ENCODE results near the gene CHD6.

Gene CHD6

DNA sequence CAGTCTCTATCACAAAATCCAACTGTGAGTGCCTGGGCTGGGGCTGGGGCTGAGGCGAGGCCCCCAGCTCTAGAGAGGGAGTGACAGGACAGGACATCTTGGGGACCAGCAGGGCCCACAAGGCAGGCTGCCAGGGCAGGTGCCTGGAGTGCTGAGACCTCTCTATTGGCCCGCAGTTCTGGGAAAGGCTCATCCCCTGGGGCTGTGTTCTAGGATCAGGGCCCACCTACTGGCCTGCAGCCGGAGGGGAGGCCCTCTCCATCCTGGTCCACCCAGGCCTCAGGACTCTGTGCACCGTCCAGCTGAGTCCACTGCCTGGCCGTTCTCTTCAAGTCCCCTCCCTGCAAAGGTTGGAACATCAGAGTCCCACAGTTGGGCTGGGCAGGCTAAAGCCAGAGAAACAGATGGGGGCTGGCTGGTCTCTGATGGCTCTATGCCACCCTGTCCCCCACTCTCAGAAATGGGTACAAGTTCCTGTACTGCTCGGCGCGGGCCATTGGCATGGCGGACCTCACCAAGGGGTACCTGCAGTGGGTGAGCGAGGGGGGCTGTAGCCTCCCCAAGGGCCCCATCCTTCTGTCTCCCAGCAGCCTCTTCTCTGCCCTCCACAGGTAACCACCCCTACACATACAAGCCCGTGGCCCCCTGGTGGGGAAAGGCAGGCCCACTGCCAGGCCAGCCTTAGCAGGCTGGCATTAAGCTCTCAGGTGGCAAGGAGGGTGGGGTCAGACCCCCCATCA lies 260.6 kb downstream of the CHD6 start:
- no peak for DNase-seq (ENCODE audit: low read depth in 1 of 2, low spot score in 1 of 2)
- no peaks in the 10 kb centered on the region for H3K27me3 ChIP-seq (ENCODE audit: insufficient read depth, poor library complexity, severe bottlenecking)

DNA sequence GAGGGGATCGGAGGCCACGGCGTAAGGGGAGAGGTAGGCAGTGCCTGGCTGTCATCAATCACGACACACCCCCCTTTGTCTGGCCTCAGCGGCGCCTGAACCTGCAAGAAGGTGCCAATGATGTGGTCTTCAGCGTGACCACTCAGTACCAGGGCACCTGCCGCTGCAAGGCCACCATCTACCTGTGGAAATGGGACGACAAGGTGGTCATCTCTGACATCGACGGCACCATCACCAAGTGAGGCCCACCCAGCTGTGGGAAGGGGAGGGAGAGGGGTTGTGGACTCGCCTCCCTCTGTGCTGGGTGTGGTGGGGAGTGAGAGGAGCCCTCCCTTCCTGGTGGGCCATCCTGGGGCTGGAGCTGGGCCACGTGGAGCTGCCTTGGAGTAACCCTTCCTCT lies 261.2 kb downstream of the CHD6 start:
- no peak for DNase-seq (ENCODE audit: low read depth in 1 of 2, low spot score in 1 of 2)
- Histone ChIP-seq H3K27ac (replicated peaks) (no peak overlapping the region), H3K27me3 (ENCODE audit: insufficient read depth, poor library complexity, severe bottlenecking) (no peaks in the 10 kb centered on the region), H3K4me3 (replicated peaks; ENCODE audit: insufficient read depth, low read length) (no peak overlapping the region)
- no peak for TF ChIP-seq GABPA (IDR thresholded peaks at IDR 0.05; ENCODE audit: low read depth)
- TF ChIP-seq, protein P1, sequence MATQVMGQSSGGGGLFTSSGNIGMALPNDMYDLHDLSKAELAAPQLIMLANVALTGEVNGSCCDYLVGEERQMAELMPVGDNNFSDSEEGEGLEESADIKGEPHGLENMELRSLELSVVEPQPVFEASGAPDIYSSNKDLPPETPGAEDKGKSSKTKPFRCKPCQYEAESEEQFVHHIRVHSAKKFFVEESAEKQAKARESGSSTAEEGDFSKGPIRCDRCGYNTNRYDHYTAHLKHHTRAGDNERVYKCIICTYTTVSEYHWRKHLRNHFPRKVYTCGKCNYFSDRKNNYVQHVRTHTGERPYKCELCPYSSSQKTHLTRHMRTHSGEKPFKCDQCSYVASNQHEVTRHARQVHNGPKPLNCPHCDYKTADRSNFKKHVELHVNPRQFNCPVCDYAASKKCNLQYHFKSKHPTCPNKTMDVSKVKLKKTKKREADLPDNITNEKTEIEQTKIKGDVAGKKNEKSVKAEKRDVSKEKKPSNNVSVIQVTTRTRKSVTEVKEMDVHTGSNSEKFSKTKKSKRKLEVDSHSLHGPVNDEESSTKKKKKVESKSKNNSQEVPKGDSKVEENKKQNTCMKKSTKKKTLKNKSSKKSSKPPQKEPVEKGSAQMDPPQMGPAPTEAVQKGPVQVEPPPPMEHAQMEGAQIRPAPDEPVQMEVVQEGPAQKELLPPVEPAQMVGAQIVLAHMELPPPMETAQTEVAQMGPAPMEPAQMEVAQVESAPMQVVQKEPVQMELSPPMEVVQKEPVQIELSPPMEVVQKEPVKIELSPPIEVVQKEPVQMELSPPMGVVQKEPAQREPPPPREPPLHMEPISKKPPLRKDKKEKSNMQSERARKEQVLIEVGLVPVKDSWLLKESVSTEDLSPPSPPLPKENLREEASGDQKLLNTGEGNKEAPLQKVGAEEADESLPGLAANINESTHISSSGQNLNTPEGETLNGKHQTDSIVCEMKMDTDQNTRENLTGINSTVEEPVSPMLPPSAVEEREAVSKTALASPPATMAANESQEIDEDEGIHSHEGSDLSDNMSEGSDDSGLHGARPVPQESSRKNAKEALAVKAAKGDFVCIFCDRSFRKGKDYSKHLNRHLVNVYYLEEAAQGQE (IDR thresholded peaks at IDR 0.05; ENCODE audit: insufficient replicate concordance, low read depth), result no peak
- TF ChIP-seq SPI1 (IDR thresholded peaks at IDR 0.05; ENCODE audit: borderline replicate concordance, low read depth), result no peak

More for the DNA sequence above, 260.6 kb downstream of the CHD6 start:
- no peak overlapping the region for H3K4me3 ChIP-seq (replicated peaks; ENCODE audit: insufficient read depth, low read length)
- TF ChIP-seq SPI1 (IDR thresholded peaks at IDR 0.05; ENCODE audit: borderline replicate concordance, low read depth) (no peak), GABPA (IDR thresholded peaks at IDR 0.05; ENCODE audit: low read depth) (no peak), POLR2AphosphoS5 (IDR thresholded peaks at IDR 0.05; ENCODE audit: low read depth) (no peak)
- TF ChIP-seq, protein P1 (IDR thresholded peaks at IDR 0.05; ENCODE audit: insufficient replicate concordance, low read depth), result no peak
- TF ChIP-seq, protein P2, sequence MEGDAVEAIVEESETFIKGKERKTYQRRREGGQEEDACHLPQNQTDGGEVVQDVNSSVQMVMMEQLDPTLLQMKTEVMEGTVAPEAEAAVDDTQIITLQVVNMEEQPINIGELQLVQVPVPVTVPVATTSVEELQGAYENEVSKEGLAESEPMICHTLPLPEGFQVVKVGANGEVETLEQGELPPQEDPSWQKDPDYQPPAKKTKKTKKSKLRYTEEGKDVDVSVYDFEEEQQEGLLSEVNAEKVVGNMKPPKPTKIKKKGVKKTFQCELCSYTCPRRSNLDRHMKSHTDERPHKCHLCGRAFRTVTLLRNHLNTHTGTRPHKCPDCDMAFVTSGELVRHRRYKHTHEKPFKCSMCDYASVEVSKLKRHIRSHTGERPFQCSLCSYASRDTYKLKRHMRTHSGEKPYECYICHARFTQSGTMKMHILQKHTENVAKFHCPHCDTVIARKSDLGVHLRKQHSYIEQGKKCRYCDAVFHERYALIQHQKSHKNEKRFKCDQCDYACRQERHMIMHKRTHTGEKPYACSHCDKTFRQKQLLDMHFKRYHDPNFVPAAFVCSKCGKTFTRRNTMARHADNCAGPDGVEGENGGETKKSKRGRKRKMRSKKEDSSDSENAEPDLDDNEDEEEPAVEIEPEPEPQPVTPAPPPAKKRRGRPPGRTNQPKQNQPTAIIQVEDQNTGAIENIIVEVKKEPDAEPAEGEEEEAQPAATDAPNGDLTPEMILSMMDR (IDR thresholded peaks at IDR 0.05; ENCODE audit: insufficient read depth, low read length), result no peak
- no peak overlapping the region for H3K27ac ChIP-seq (replicated peaks)

DNA sequence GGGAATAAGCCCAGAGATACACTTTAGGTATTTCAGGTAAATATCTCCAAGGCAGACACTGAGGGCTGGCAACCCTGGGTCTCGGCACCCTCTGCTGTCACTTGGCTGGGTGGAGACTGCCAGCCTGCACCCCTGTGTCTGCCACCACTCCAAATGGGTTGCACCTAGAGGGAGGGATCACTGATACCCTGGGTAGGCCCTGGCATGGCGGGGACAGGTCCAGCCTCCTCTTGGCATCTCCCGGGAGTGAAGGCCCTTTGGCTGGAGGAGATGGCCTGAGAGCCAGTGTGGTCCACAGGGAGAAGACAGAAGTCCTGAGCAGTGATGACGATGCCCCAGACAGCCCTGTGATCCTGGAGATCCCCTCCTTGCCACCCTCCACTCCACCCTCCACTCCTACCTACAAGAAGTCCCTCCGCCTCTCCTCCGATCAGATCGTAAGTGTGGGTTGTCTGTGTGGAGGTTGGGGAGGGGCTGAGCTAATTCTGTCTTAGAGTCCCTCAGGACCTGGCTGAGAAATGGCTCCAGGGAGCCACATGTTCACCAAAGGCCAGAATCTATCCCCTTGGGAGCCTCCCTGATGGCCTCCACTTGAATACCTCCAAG lies 262.5 kb downstream of the CHD6 start:
- no peak for DNase-seq (ENCODE audit: low read depth in 1 of 2, low spot score in 1 of 2)
- Histone ChIP-seq H3K4me3 (replicated peaks; ENCODE audit: insufficient read depth, low read length) (no peak overlapping the region), H3K27me3 (ENCODE audit: insufficient read depth, poor library complexity, severe bottlenecking) (no peaks in the 10 kb centered on the region), H3K27ac (replicated peaks) (no peak overlapping the region)
- TF ChIP-seq, protein P2 (IDR thresholded peaks at IDR 0.05; ENCODE audit: insufficient read depth, low read length), result no peak
- TF ChIP-seq SPI1 (IDR thresholded peaks at IDR 0.05; ENCODE audit: borderline replicate concordance, low read depth) (no peak), GABPA (IDR thresholded peaks at IDR 0.05; ENCODE audit: low read depth) (no peak), POLR2AphosphoS5 (IDR thresholded peaks at IDR 0.05; ENCODE audit: low read depth) (no peak)
- TF ChIP-seq, protein P1 (IDR thresholded peaks at IDR 0.05; ENCODE audit: insufficient replicate concordance, low read depth), result no peak
